Hematopoietic multipotent progenitor cell treated with erythropoietin and hydrocortisone succinate and interleukin-3 and kit ligand, for 6 days (in vitro differentiated cells): Measurements from ENCODE around the gene VPS35.
A peak's percentile ranks its signal among the peaks of the same experiment; 100 is the strongest.
"Not testable (repeated sequence)": the region's sequence is repeated elsewhere in the genome, so short reads cannot be mapped to it uniquely, and the experiment has no call there.

Experiments used
- DNase-seq: peaks from one replicate; pipeline ENCODE4 v3.0.0-alpha.2; 2015

The VPS35 gene

DNA sequence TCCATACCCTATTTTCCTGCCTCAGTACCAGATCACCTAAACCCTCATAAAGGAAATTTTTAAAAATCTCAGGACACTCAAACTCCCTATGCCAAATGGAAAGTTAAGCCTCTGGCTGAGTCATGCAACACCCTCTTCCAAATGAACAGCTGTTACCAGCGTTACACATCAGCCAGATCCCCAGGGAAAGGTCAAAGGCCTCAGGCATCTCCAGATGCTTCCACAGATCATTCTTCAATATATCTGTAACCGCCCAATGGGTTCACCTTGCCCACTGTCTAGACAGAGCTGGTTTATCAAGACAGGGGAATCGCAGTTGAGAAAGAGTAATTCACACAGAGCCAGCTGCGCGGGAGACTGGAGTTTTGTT is 38.7 kb downstream of the VPS35 start:
- no peak for DNase-seq

DNA sequence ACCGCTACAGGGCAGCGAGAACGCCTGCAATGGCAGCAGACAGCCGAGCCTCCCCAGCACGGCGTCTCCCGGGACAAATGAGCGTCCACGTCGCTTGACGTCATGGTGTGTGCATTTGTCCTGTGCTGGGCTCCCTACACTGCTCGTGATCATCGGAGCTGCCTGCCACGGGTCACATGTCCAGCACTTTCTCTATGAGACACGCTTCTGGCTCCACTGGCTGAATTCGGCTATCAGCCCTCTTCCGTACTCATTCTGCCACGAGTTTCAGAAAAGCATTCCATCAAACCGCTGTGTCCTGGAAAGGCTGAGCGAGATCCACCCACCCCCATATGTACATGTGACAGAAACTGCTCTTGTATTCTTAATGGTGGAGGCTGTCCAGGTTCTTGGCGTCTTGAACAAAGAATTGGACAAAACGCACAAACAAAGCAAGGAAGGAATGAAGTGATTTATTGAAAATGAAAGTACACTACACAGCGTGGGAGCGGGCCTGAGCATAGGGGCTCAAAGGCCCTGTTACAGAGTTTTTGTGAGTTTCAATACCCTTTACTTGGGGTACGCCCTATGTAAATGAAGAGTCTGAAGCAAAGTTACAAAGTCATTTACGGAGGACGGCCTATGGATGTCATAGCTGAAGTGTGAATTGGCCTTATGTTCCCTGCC is 39.3 kb downstream of the VPS35 start:
- DNase-seq: no peak

DNA sequence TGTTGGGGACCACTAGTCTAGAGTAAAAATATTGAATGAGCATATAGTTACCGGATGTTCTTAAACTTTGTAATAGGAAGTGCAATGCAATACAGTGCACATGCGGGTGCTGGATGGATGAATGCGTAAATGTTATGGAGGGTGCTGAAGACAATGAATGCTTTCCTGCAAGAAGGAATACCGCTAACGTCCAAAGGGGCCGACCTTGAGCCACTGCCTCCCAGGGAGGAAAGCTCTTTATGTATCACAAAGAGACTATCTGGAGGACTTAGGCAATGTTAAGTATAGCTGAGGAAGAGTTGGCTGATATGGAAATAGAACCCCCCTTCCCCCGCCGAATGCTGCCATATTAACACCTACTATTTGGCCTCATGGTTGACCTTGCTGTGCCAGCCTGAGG is 40.3 kb downstream of the VPS35 start:
- DNase-seq: no peak

DNA sequence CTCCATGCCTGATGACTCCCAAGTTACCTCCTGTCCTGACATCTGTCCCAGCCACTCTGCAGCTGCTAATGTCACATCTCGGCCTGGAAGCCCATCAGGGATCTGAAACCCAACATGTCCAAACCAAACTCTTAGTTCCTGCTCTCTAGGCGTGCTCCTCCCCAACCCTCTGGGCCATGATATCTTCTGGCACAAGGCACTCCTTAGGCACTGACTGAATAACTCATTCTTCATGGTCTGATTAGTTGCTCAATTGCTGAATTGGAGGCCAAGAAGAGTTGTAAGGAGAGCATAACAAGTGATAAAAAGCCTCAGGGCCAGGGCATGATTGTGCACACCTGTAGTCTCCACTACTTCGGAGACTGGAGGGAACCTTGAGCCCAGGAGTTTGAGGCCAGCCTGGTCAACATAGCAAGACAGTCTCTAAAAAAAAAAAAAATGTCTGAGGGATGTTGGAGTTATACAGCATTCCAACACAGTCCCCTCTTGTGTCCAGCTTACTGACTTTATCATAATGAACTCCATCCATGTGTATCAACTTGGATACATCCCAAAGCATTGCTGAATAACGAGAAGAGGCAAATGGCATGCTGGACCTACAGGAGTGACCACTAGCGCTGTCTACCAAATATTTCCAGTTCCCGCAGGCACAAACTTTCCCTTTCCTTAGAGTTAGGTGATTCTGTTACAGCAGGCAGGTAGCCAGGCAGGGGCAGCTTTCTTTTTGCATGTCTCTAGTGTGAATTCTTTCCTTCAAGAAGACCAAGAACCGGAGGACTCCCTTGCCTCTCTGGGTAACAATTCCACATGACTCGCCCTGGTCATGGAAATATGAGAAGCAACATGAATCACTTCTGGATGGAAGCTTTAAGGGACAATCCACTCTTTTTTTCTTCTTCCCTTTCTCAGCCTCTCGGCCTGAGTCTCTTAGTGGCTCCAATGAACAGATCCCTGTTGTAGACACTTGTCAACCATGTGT is 49.7 kb downstream of the VPS35 start:
- no peak for DNase-seq

DNA sequence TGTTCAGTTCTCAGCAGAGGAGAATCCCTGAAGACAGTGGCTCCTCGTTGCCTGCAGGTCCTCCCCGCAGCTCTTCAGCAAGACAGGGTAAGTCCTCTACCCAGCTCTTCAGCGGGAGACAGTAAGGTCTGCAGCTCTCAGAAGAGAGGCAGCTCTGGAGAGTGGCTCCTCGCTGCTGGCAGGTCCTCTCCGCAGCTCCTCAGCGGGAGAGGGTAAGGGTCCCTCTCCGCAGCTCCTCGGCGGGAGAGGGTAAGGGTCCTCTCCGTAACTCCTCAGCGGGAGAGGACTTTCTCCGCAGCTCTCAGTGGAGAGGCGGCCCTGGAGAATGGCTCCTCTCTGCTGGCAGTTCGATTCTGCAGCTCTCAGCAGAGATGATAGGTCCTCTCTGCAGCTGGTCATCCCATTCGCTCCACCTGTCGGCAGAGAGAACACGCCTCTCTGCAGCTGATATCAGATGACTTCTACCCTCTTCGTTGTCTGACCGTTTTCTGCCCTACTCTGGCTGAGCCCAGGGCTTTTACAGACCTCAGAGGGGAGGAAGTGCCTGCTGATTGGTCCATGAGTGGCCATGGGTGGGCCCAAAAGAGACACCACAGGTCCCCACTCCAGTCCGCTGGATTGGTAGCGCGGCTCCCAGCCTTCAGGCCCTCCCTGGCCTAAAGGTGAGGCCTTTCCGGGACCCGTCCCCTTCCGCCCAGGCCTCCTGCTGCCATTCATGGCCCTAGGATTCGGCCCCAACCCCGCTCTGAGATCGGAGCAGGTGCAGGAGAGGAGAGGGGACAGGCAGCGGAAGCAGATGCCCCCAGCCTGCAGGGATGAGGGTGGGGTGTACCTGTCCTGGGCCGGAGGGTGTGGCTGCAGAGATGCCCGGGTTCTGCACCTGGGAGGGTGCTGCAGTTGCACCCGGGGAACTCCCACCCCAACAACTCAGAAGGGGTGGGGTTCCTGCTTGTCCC is 55.9 kb downstream of the VPS35 start:
- no peak for DNase-seq

DNA sequence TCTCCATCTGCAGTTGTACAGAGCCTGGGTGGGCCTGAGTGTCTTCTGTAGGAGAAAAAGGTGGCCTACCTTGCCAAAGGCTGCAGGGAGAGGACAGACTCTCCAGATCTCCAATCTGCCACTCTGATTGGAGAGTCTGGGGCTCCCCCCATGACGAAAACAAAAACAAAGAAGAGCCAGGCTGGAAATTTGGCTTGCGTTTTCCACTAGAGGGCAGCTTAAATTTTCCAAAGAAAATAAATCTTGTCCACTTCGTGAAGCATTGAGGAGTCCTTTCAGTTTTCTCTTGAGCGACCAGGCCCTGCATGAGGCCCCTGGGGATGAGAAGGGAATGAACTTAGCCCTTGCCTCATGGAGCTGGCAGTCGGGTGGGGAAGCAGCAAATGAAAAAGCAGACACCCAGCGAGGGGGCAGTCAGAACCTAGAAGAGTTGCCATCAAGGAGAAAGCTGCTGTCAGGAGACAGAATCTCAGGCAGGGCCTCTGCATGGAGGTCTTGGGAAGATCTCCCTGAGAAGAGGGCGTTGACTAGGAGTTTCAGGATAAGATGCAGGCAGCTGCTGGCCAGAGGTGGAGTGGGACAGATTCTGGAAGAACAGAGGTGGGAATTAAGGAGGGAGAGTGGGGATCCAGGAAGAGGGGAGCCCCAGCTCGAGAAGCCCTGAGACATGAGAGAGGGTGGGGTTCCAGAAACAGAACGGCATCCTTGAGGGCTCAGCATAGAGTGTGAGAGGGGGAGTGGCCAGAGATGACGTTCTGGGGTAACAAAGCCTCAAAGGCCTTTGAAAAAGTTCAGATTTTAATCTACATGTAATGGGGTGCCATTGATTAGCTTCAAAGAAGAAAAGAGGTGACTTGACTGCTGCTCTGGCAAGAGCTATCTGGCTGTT is 59.4 kb downstream of the VPS35 start:
- peak; percentile 29 for DNase-seq

DNA sequence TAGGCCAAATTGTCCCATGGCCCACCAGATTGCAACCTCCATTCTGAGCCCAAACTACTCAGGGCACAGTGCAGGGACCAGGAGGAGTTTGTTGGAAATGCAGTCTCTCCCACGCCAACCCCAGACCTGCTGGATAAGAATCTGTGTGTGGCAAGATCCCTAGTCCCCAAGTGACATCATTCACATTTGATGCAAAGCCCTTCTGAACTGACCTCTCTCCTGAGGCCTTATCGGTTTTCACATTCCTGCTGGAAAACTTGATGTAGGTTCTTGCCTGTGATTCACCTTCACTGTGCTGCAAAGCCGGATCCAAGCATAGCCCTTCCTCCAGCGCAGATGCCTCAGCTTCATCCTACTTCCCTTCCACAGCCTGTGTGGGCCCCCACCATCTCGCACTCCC is 61.2 kb downstream of the VPS35 start:
- no peak for DNase-seq

DNA sequence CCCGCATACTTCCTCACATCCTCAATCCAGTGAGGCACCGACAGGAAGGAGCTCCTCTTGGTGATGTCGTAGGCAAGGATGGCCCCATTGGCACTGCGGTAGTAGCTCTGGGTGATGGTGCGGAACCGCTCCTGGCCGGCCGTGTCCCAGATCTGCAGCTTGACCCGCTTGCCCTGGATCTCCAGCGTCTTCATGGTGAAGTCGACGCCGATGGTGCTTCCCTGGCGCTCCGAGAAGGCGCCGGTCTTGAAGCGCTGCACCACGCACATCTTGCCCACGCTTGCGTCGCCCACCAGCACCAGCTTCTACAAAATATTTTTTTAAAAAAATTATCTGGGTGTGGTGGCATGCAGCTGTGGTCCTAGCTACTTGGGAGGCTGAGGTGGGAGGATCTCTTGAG is 62.3 kb downstream of the VPS35 start:
- DNase-seq: not testable (repeated sequence)

DNA sequence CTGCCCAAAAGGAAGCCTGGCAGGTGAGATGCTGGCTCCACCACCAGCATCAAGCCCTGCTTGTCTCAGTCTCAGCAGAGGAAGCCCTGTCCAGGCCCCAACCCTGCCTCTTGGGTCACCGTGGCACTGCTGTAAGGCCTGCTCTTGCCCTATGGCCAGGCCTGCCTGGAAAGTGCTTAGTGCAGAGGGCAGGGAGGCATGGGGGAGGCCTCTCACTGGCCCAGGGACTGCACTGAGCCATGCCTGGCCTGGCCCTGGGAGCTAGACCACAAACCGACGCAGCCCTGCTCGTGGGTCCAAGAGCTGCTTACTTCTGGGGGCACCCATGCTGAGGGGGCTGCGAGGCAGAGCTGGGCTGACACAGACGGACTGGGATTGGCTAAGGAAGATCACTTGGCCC is 64.1 kb downstream of the VPS35 start:
- DNase-seq: not testable (repeated sequence)

GRCh38 chr16:46623707-46624106 is 65.3 kb downstream of the VPS35 start:
- not testable (repeated sequence) for DNase-seq

GRCh38 chr16:46623246-46623645 is 65.7 kb downstream of the VPS35 start:
- not testable (repeated sequence) for DNase-seq

- DNase-seq: no peak
Observed at GRCh38 chr16:46621934-46622676, 66.9 kb downstream of the VPS35 start.

- DNase-seq: peak; percentile 97
Observed at GRCh38 chr16:46621006-46621933, 67.7 kb downstream of the VPS35 start, which contains the start of gene SHCBP1. Gene SHCBP1 (minus strand): TSS chr16:46621379. CDS start chr16:46621359, 20 bp downstream.

- peak; percentile 62 for DNase-seq
Observed at GRCh38 chr16:46620266-46621005, 68.5 kb downstream of the VPS35 start.

- DNase-seq: no peak
Observed at GRCh38 chr16:46618516-46618915, 70.5 kb downstream of the VPS35 start.

- no peak for DNase-seq
Observed at GRCh38 chr16:46614006-46614405, 75.0 kb downstream of the VPS35 start.

DNA sequence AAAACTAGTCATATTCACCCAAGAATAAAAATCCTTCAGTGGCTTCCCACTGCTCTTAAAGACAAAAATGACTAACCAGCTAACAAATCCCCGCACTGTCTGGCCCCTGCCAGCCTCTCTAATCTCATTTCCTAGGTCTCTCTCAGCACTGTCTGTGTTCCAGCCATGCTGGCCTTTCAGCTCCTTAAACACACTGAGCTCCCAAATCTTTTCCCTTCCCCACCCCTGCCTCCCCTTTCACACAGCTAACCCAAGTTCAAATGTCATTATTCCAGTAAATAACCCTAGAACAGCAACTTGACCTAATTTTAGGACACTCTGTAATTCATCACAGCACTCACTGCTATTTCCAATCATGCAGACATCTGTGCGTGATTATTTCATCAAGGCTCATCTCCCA is 75.6 kb downstream of the VPS35 start:
- DNase-seq: no peak

DNA sequence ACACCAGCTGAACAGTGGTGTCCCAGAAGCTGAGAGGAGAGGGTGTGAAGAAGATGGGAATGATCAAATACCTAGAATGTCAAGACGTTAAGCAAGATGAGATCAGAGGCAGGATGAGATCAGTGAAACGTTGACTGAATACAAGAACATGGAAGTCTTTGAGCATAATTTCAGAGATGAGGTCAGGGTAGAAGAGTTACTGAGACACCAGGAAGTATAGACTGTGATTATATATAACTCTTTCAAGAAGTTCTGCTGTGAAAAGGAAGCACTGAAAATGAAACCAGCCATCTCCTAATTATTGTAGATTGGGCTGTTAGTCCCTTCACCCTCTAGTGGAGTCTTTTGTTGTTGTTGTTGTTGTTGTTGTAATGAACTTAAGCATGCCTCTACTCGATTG is 76.9 kb downstream of the VPS35 start:
- no peak for DNase-seq

GRCh38 chr16:46607529-46607928 is 81.4 kb downstream of the VPS35 start:
- DNase-seq: peak; percentile 82
